Measurements from ENCODE around the gene TTLL3. TPM values are rescaled to one million over a fixed set of nuclear protein-coding genes. Genes with fewer than 3 reads are reported as not detected.

The TTLL3 gene, protein sequence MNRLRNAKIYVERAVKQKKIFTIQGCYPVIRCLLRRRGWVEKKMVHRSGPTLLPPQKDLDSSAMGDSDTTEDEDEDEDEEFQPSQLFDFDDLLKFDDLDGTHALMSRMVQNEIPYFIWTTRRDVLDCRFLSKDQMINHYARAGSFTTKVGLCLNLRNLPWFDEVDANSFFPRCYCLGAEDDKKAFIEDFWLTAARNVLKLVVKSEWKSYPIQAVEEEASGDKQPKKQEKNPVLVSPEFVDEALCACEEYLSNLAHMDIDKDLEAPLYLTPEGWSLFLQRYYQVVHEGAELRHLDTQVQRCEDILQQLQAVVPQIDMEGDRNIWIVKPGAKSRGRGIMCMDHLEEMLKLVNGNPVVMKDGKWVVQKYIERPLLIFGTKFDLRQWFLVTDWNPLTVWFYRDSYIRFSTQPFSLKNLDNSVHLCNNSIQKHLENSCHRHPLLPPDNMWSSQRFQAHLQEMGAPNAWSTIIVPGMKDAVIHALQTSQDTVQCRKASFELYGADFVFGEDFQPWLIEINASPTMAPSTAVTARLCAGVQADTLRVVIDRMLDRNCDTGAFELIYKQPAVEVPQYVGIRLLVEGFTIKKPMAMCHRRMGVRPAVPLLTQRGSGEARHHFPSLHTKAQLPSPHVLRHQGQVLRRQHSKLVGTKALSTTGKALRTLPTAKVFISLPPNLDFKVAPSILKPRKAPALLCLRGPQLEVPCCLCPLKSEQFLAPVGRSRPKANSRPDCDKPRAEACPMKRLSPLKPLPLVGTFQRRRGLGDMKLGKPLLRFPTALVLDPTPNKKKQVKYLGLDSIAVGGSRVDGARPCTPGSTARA
- total RNA-seq (2016; rRNA removed; fragmentation: Illumina TruSeq; extraction: Trizol) (1.9 and 9.5 TPM in 2 replicates), polyA plus RNA-seq (2011; rRNA removed) (51.2 and 59.3 TPM in 2 replicates), polyA minus RNA-seq (2011; rRNA and poly(A)+ RNA removed; ENCODE audit: low replicate concordance) (42.0 and 56.1 TPM in 2 replicates), Bru-seq, nascent RNA (percentile 53 among the genes with signal in this experiment), BruChase-seq, experiment 1, labeled RNA remaining after a 6-hour chase (percentile 74 among the genes with signal in this experiment), BruChase-seq, experiment 2, labeled RNA remaining after a 2-hour chase (percentile 68 among the genes with signal in this experiment)
- total RNA-seq (2016; cell fraction: cytosol; rRNA removed; fragmentation: Illumina TruSeq; extraction: Trizol; ENCODE audit: low read depth): 2.5 and 4.8 TPM in 2 replicates
- total RNA-seq (2016; cell fraction: insoluble cytoplasmic fraction; rRNA removed; fragmentation: Illumina TruSeq; extraction: Trizol): 3.0 and 10.9 TPM in 2 replicates
- 2.5 and 4.3 TPM in 2 replicates for total RNA-seq (2016; cell fraction: membrane; rRNA removed; fragmentation: Illumina TruSeq; extraction: Trizol)
- 18.5 and 22.1 TPM in 2 replicates for total RNA-seq (2016; cell fraction: nucleus; rRNA removed; fragmentation: Illumina TruSeq; extraction: Trizol)
- 10.0 and 13.7 TPM in 2 replicates for polyA plus RNA-seq (2011; cell fraction: cytosol; rRNA removed)
- polyA plus RNA-seq (2011; cell fraction: nucleus; rRNA removed): 463 and 502 TPM in 2 replicates
- polyA plus RNA-seq (2012): 30.3 and 36.9 TPM in 2 replicates
- polyA plus RNA-seq (2016; cell fraction: cytosol; fragmentation: Illumina TruSeq; extraction: Trizol; ENCODE audit: low read depth): 0.27 and 0.43 TPM in 2 replicates
- 2.5 and 2.6 TPM in 2 replicates for polyA plus RNA-seq (2016; cell fraction: insoluble cytoplasmic fraction; fragmentation: Illumina TruSeq; extraction: Trizol; ENCODE audit: low read depth)
- 0.88 and 2.6 TPM in 2 replicates for polyA plus RNA-seq (2016; cell fraction: membrane; fragmentation: Illumina TruSeq; extraction: Trizol; ENCODE audit: low read depth)
- 92.7 and 95.3 TPM in 2 replicates for polyA plus RNA-seq (2016; cell fraction: nucleus; fragmentation: Illumina TruSeq; extraction: Trizol; ENCODE audit: insufficient read depth, low read depth)
- 3.3 and 3.7 TPM in 2 replicates for polyA minus RNA-seq (2011; cell fraction: cytosol; rRNA and poly(A)+ RNA removed)
- 83.4 and 89.9 TPM in 2 replicates for polyA minus RNA-seq (2011; cell fraction: nucleus; rRNA and poly(A)+ RNA removed)
- long read RNA-seq, experiment 1, partial matches to known transcripts: 1 of 5 reads
- long read RNA-seq, experiment 1, other reads (novel, unspliced or antisense): 4 of 5 reads
- long read RNA-seq, experiment 2, partial matches to known transcripts: 0 of 1 reads
- long read RNA-seq, experiment 2, other reads (novel, unspliced or antisense): 1 of 1 reads

GRCh38 chr3:9809615-9810432 lies at the start of gene TTLL3:
TTLL3 (plus strand) TSS chr3:9810262; CDS start chr3:9810662, 400 bp downstream.
- no peaks in the 10 kb centered on the region for H3K79me2 ChIP-seq (ENCODE audit: insufficient read depth, low read length)
- FAIRE-seq (no peak), ATAC-seq (no peak), DNase-seq (ENCODE audit: low spot score) (no peak)
- intact Hi-C loops (cut with micrococcal nuclease; ENCODE audit: unreplicated experiment): no loop called here
- H3K4me2 ChIP-seq (ENCODE audit: low read depth, low read length): no peak within 1 kb of the TSS
- TF ChIP-seq ZKSCAN5 (CRISPR knock-in tag; IDR thresholded peaks at IDR 0.05) (no peak), AGO2 (optimal IDR thresholded peaks at IDR 0.05; ENCODE audit: low read depth, low read length) (peak; percentile 84), RBFOX2 (IDR thresholded peaks at IDR 0.05; ENCODE audit: low read depth, low read length) (peak; percentile 58)
- peaks cover 14 to 35% of the 10 kb centered on the region in 2 experiments; a peak in 4 of 5 replicates for H3K36me3 ChIP-seq (replicated peaks in 1 of 2; ENCODE audit: control insufficient read depth in 1 of 2, insufficient read depth in 2 of 2, low read length in 2 of 2)
- ChIA-PET POLR2A (no interaction called here), CTCF (ENCODE audit: low intra/inter-chr PET ratio, low total read pairs) (no interaction called here)
- WGBS (ENCODE audit: low lambda C conversion rate): 97% methylated on average over 52 of the region's 76 CpGs
- H3K27ac ChIP-seq (ENCODE audit: extremely low read length, insufficient read depth, low read length): no peak within 1 kb of the TSS
- in situ Hi-C loops (cut with HindIII; ENCODE audit: extremely low pct_ligation_motif_present, low pct_unique_long_range_greater_than_20kb): no loop called here
- no peaks in the 10 kb centered on the region; a peak in 1 of 5 replicates for H3K27me3 ChIP-seq (ENCODE audit: control insufficient read depth in 1 of 2, insufficient read depth in 2 of 2, low read length in 2 of 2)
- no TSS peak for BruUV-seq (replicated peaks)
- H2AFZ ChIP-seq (ENCODE audit: low read length): no peak within 1 kb of the TSS
- H3K4me1 ChIP-seq (ENCODE audit: insufficient read depth, low read length): no peaks in the 10 kb centered on the region
- H3K9ac ChIP-seq (ENCODE audit: insufficient read depth, low read depth, low read length): no peak within 1 kb of the TSS
- no peak within 1 kb of the TSS for H3K4me3 ChIP-seq (replicated peaks in 1 of 3; ENCODE audit: insufficient read depth in 1 of 3, low read depth in 2 of 3, low read length in 3 of 3)
- H3K9me3 ChIP-seq (ENCODE audit: low read length): no peaks in the 10 kb centered on the region
- no peaks in the 10 kb centered on the region for H4K20me1 ChIP-seq (ENCODE audit: insufficient read depth, low read length)

Data from HepG2 (cell line).